LNCAP (cell line): Measurements from ENCODE around the gene MND1.

ENCODE experiments used
- TF ChIP-seq, protein P1 (sequence below): fragments of 450-650 bp; IDR thresholded peaks from 2 replicates; pipeline ENCODE4 v1.5.1; 2017; ENCODE audit warnings: mild to moderate bottlenecking

The MND1 gene

DNA sequence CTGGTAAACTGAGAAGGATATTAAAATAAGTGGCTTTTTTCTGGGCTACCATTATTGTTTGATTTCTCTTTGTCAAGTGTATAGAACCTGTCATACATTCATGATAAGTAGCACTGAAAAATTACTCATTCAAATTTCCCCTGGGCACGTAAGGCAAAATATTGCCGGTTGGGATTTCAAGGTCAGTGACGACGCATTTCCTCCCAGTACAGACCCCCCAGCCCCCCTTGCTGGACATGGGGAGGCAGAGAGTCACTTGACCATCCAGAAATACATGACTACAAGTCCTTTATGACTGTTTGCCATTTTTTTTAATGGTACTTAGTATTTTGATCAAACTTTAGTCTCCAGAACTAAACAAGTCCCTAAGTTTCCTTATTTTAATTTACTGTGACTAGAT, 6.8 kb upstream of the MND1 start:
- TF ChIP-seq, protein P1, sequence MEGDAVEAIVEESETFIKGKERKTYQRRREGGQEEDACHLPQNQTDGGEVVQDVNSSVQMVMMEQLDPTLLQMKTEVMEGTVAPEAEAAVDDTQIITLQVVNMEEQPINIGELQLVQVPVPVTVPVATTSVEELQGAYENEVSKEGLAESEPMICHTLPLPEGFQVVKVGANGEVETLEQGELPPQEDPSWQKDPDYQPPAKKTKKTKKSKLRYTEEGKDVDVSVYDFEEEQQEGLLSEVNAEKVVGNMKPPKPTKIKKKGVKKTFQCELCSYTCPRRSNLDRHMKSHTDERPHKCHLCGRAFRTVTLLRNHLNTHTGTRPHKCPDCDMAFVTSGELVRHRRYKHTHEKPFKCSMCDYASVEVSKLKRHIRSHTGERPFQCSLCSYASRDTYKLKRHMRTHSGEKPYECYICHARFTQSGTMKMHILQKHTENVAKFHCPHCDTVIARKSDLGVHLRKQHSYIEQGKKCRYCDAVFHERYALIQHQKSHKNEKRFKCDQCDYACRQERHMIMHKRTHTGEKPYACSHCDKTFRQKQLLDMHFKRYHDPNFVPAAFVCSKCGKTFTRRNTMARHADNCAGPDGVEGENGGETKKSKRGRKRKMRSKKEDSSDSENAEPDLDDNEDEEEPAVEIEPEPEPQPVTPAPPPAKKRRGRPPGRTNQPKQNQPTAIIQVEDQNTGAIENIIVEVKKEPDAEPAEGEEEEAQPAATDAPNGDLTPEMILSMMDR = no peak

DNA sequence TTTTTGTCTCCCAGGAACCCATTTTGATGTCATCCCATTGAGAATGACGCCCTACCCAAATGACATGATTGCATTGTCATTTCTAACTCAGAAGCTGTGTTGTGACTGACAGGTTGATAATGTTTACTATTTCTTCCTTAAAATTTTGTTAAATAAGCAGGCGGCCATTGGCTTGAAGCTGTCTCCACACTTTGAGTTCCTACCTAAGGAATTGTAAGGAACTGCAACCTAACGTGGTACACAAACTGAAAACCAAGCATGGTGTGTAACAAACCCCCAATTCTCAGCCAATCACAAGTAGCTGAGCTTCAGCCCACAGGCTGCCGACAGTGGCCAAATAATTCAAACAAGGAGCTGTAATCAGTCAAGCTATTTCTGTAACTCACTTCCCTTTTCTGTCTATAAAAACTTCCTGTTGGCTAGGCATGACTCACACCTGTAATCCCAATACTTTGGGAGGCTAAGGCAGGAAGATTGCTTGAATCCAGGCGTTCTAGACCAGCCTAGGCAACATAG, 2.9 kb upstream of the MND1 start:
- TF ChIP-seq, protein P1 = no peak

DNA sequence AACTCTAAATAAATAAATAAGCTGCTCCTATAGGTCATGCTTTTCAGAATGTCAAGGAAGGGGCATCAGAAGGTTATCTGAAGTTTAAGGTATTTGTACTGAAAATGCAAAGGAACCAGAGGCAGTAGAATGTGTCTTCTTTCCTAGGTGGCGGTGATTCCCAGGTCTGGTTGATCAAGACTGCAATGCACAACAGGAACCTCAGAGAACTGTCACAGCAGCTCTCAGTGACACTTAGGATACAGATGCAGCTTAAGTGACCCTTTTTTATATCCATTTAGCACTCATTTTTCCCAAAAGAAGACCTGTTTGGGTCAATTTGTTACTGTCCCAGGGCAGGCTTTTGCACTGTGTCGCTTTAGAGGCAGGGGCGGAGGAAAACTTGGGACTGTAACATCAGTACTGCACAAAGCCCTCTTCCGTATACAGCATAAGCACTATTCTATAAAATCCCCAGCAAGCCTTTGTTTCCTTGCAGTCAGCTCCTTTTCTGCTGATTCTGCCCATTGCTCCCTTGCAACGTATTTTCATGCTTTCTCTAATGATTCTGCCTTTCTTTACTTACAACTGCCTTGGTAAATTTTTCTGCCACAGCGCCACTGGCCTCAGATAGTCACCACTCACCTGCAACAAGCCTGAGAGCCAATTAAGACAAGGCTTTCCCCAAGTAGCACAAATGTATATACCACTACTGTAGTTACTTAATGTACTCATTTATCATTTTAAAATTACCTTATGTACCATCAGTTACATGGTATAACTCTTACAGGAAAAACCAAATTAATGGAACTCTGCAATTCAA, 1.5 kb upstream of the MND1 start:
- TF ChIP-seq, protein P1 = no peak

DNA sequence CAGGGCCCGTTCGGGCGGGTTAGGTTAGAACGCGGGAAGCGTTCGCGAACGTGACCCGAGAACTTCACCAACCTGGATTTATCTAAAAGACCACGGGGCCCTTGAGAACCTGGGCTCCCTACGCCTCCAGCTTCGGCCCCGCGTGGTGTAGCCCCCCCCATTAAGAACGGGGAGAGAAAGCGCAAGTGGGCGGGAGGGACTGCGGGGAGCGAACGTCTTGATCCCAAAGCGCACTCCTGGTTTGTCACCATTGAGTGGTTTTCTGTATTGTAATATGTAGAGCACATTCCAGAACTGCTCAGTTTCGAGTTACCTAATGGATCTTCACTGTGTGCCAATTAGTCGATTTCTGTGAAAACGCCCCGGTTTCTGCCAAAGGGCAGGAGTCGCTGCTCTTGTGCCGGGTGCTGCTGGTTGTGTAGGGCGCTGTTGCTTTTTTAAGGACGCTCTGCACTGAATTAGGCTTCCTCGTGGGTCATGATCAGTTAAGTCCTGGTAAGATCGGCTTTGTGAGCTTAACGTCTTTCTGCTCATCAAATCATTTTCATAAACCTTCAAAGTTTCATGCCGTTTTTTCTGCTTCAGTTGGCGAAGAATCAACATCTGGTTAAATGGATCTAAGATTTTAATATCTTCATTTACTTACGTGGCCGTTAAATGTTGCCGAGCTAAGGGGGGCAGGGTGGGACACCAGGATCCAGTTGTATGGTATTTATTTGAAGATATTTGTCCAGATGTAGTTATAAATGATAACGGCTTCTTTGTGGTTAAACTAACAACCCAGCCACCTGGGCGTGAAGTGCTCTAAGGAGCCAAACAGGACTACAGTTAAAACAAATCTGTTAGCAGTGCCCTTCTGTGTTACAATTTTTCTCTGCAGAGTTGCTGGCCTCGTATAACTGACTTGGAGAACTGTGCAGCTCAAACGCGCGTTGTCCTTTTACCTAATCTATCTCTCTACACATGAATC, 809 bp downstream of the MND1 start:
- TF ChIP-seq, protein P1 = no peak

DNA sequence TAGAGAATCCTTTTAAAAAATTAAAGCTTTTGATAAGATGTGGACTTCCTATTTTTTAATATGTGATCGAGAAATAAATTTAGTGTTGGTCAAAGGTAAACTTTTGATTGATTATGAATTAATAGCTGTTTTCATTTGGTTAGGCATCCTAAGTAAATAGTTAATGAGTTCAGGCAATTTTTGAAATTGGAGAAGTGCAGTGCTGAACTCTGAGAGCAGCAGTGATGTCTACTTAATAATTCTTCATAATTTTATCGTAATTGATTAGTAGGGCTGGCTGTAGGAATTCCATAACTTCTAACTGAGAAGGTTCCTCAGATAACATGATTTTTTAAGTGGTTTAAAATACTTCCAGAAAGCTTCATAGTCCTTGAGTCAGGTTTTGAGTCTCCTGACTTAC, 1.5 kb downstream of the MND1 start:
- TF ChIP-seq, protein P1 = no peak

DNA sequence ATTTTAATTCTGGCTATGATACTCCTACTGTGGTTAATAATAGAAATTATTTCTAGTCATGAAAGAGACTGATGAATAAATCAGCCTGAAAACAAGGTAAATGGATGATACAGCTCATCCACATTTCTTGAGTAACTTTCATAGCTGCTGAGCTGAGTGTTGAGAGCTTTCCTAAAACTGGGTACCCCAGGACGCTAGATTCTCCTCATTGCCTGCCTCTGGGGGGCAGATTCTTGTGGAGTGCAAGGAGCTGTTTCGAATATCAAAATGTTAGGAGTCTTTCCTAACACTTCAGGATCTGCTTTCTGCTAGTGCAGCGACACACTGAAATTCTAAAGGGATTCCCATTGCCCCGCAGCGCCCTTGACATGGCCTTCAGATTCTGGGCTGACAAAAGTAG, 2.1 kb downstream of the MND1 start:
- TF ChIP-seq, protein P1 = no peak

DNA sequence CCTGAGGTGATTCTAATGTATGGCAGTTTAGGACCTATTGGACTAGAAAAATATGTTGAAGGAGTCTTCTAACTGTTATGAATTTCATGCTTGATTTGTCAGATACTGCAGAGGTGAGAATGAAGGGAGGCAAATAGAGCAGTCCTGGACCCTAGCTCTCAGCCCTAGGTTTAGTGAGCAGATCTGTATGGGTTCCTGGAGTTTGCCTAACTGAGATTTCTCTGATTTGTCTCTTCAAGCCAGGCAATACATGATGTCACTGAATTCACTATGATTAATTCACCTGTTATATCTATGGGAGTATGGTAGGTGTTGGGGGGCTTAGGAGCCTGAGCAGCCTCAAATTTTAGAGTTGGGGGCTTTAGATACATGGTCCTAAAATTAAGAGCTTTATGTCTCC, 2.6 kb downstream of the MND1 start:
- TF ChIP-seq, protein P1 = no peak
